HepG2 (cell line): ENCODE measurements around the gene ODC1. TPM values are rescaled to one million over a fixed set of nuclear protein-coding genes. Genes with fewer than 3 reads are reported as not detected.

Source experiments
- ATAC-seq: fragments of 200-7000 bp; cut with Tn5 transposase; 3 replicates; pipeline ENCODE4 v1.9.1; 2020; ENCODE audit warnings: mild to moderate bottlenecking, moderate library complexity
- BruUV-seq: library from RNA; stranded (reverse); fragments of 400-500 nt; replicated peaks from 2 replicates; lab custom pipeline; 2021; lab: Mats Ljungman, UMichigan
- CTCF ChIA-PET: fragments of 300-600 bp; formaldehyde crosslinking; extraction: SDS; loops from one replicate; lab custom pipeline; 2021; ENCODE audit warnings: low total read pairs, inconsistent platforms, low intra/inter-chr PET ratio; lab: Yijun Ruan, JAX
- POLR2A ChIA-PET: fragments of 350-600 bp; sonication (Branson Sonifier 250); formaldehyde crosslinking; loops from one replicate; lab custom pipeline; 2020; ENCODE audit warnings: antibody characterized with exemption, inconsistent platforms; lab: Yijun Ruan, JAX
- DNase-seq: peaks from one replicate; pipeline ENCODE4 v3.0.0-alpha.2; 2015; ENCODE audit warnings: low spot score
- FAIRE-seq: peaks from 3 replicates; lab custom pipeline; 2011; peaks lifted over from hg19 to GRCh38; lab: Jason Lieb, UNC
- H2AFZ ChIP-seq: one replicate; pipeline ENCODE4 v1.6.1; 2011; ENCODE audit warnings: low read length, inconsistent platforms
- H3K27ac ChIP-seq: fragments of 300-600 bp; 3 replicates; pipeline ENCODE4 v1.8.0; 2011; ENCODE audit warnings: mixed run types, mild to moderate bottlenecking, mixed read lengths, low read length, inconsistent platforms; ENCODE audit not compliant: insufficient read depth; ENCODE audit errors: extremely low read length
- H3K27me3 ChIP-seq, 2 experiments: fragments of 200-600 bp in 1 of 2; 2 replicates in 1 of 2; 3 replicates in 1 of 2; pipeline versions ENCODE4 v1.6.0 to v1.8.0; 2011; ENCODE audit warnings: low read length in 2 of 2, mild to moderate bottlenecking in 2 of 2, moderate library complexity in 2 of 2, inconsistent platforms in 1 of 2; ENCODE audit not compliant: insufficient read depth in 2 of 2, control insufficient read depth in 1 of 2
- H3K36me3 ChIP-seq, 2 experiments: fragments of 200-600 bp in 1 of 2; replicated peaks in 1 of 2; 2 replicates in 1 of 2; 3 replicates in 1 of 2; pipeline versions ENCODE4 v1.5.1 to v1.8.0; 2011; ENCODE audit warnings: low read length in 2 of 2, inconsistent platforms in 1 of 2; ENCODE audit not compliant: insufficient read depth in 2 of 2, control insufficient read depth in 1 of 2
- H3K4me1 ChIP-seq: 2 replicates; pipeline ENCODE4 v1.5.1; 2012; ENCODE audit warnings: low read length, inconsistent platforms; ENCODE audit not compliant: insufficient read depth
- H3K4me2 ChIP-seq: 2 replicates; pipeline ENCODE4 v1.6.0; 2011; ENCODE audit warnings: low read depth, low read length, inconsistent platforms
- H3K4me3 ChIP-seq, 3 experiments: fragments of 200-600 bp in 1 of 3; sonication (generic), shearing (Covaris generic) in 1 of 3; replicated peaks in 1 of 3; 2 replicates each; pipeline ENCODE4 v1.5.1; 2011 to 2016; ENCODE audit warnings: low read length in 3 of 3, inconsistent platforms in 2 of 3, low read depth in 2 of 3, mild to moderate bottlenecking in 2 of 3, control low read depth in 1 of 3, mixed read lengths in 1 of 3; ENCODE audit not compliant: insufficient read depth in 1 of 3
- H3K79me2 ChIP-seq: one replicate; pipeline ENCODE4 v1.6.1; 2011; ENCODE audit warnings: low read length, inconsistent platforms; ENCODE audit not compliant: insufficient read depth
- H3K9ac ChIP-seq: 2 replicates; pipeline ENCODE4 v1.6.0; 2011; ENCODE audit warnings: mild to moderate bottlenecking, low read depth, low read length, inconsistent platforms; ENCODE audit not compliant: insufficient read depth
- H3K9me3 ChIP-seq: 2 replicates; pipeline ENCODE4 v1.5.1; 2012; ENCODE audit warnings: mild to moderate bottlenecking, low read length
- H4K20me1 ChIP-seq: 2 replicates; pipeline ENCODE4 v1.6.0; 2011; ENCODE audit warnings: inconsistent platforms, mild to moderate bottlenecking, low read length, moderate library complexity; ENCODE audit not compliant: insufficient read depth
- CBX2 ChIP-seq, 2 experiments: fragments of 200-600 bp in 1 of 2; sonication (generic); formaldehyde crosslinking in 1 of 2; IDR thresholded peaks; 2 replicates each; pipeline versions ENCODE4 v1.7.0 to v1.8.1; 2018 to 2022; ENCODE audit warnings: low read depth in 2 of 2, low read length in 1 of 2, mild to moderate bottlenecking in 1 of 2, missing genetic modification reagents in 1 of 2
- ELF1 ChIP-seq: sonication (generic); formaldehyde crosslinking; IDR thresholded peaks from 2 replicates; pipeline ENCODE4 v1.4.0; 2020; ENCODE audit warnings: missing genetic modification reagents
- HHEX ChIP-seq: IDR thresholded peaks from 2 replicates; pipeline ENCODE4 v1.6.1; 2016; ENCODE audit warnings: control low read depth
- MAFK ChIP-seq, 2 experiments: IDR thresholded peaks in 1 of 2; conservative IDR thresholded peaks in 1 of 2; 2 replicates each; pipeline ENCODE4 v1.6.1; 2011; ENCODE audit warnings: improper control_type of control experiment in 2 of 2, low read length in 2 of 2
- MTERF4 ChIP-seq: sonication (generic); formaldehyde crosslinking; IDR thresholded peaks from 2 replicates; pipeline ENCODE4 v1.8.0; 2023; ENCODE audit warnings: mild to moderate bottlenecking, missing genetic modification reagents
- ZNF460 ChIP-seq: sonication (generic); formaldehyde crosslinking; IDR thresholded peaks from 2 replicates; pipeline ENCODE4 v1.5.1; 2020; ENCODE audit warnings: missing genetic modification reagents, mild to moderate bottlenecking, borderline replicate concordance
- WGBS: methylation state at CpG from one replicate; pipeline ENCODE4 v1.1.6; 2017; ENCODE audit warnings: low lambda C conversion rate; 5-methylcytosine and 5-hydroxymethylcytosine counted together
- in situ Hi-C: cut with HindIII; loops from 2 replicates; pipeline ENCODE4 v1.10.0; 2017; ENCODE audit warnings: low pct_unique_long_range_greater_than_20kb; ENCODE audit not compliant: extremely low pct_ligation_motif_present
- intact Hi-C: fragments of 100-400 bp; cut with micrococcal nuclease; formaldehyde crosslinking; loops from one replicate; pipeline ENCODE4 v1.10.0; 2022; ENCODE audit not compliant: unreplicated experiment
- polyA plus RNA-seq, 8 experiments: library from polyadenylated mRNA; depleted of rRNA in 3 of 8; stranded (reverse) in 7 of 8; unstranded in 1 of 8; fragments of >200 nt; fragmentation: Illumina TruSeq in 4 of 8; extraction: Trizol in 4 of 8; gene quantifications; 2 replicates each; pipeline versions ENCODE4 v1.2.1 to v1.2.3, GENCODE V29; 2011 to 2016; ENCODE audit warnings: low read depth in 4 of 8, missing spikeins in 1 of 8, mixed read lengths in 1 of 8; ENCODE audit not compliant: insufficient read depth in 1 of 8
- total RNA-seq, 5 experiments: library from RNA; depleted of rRNA; stranded (reverse); fragments of >200 nt; fragmentation: Illumina TruSeq; extraction: Trizol; gene quantifications; 2 replicates each; pipeline ENCODE4 v1.2.3, GENCODE V29; 2016; ENCODE audit warnings: low read depth in 1 of 5
- TF ChIP-seq, protein P1 (sequence below): sonication (generic); formaldehyde crosslinking; conservative IDR thresholded peaks from 2 replicates; pipeline ENCODE4 v1.4.0; 2020; ENCODE audit warnings: mild to moderate bottlenecking, missing genetic modification reagents, moderate library complexity

ODC1 gene
- total and polyA plus RNA-seq, 2 of the 13 experiments (the other 11 are each of a cell fraction or from before 2014, with no cell fraction given), result 142 to 371 TPM

DNA sequence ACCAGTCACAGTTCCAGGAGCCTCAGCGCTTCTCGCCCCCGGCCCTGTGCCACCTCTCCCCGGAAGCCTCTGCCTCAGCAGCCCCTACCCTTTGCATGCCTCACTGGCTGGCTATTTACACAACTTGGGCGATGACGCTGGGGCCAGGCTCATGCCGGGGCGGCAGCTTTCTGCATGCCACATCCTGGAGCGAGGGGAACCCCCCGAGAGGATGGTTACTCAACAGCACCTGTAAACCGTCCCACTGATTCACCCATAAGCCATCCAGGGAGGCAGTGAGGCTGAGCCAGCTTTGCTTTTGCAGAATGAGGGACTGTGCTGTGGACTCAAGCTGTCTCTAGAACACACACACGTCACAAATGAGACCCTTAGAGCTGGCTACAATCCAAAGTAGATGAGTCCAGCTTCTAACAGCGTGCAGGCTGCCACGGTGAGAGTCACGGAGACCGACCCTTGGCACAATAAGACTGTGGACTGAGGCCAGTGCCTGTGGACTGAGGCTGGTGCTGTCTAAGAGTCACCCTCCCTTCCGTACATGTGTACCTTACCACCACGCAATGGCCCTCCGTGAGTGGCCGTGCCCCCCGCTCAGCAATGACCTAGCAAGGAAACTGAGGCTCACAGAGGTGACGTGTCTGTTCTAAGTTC lies 45.6 kb upstream of the ODC1 start (continued):
- TF ChIP-seq, protein P1, sequence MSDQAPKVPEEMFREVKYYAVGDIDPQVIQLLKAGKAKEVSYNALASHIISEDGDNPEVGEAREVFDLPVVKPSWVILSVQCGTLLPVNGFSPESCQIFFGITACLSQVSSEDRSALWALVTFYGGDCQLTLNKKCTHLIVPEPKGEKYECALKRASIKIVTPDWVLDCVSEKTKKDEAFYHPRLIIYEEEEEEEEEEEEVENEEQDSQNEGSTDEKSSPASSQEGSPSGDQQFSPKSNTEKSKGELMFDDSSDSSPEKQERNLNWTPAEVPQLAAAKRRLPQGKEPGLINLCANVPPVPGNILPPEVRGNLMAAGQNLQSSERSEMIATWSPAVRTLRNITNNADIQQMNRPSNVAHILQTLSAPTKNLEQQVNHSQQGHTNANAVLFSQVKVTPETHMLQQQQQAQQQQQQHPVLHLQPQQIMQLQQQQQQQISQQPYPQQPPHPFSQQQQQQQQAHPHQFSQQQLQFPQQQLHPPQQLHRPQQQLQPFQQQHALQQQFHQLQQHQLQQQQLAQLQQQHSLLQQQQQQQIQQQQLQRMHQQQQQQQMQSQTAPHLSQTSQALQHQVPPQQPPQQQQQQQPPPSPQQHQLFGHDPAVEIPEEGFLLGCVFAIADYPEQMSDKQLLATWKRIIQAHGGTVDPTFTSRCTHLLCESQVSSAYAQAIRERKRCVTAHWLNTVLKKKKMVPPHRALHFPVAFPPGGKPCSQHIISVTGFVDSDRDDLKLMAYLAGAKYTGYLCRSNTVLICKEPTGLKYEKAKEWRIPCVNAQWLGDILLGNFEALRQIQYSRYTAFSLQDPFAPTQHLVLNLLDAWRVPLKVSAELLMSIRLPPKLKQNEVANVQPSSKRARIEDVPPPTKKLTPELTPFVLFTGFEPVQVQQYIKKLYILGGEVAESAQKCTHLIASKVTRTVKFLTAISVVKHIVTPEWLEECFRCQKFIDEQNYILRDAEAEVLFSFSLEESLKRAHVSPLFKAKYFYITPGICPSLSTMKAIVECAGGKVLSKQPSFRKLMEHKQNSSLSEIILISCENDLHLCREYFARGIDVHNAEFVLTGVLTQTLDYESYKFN (CRISPR knock-in tag), result peak; percentile 59
- TF ChIP-seq CBX2 (IDR thresholded peaks at IDR 0.05; ENCODE audit: low read depth, low read length) (no peak), CBX2 (CRISPR knock-in tag; IDR thresholded peaks at IDR 0.05; ENCODE audit: low read depth) (no peak), HHEX (CRISPR knock-in tag) (no peak), ELF1 (peak; percentile 68)
- TF ChIP-seq, all 625 proteins: peak for 77

- ATAC-seq, result no peak
- BruUV-seq, result no TSS peak
- 0 out of 2 replicates have a peak, but pooled peaks cover 4% of the 10 kb centered on the region for H3K9me3 ChIP-seq
- H3K4me2 ChIP-seq, result peak overlapping the region; percentile 11; the same call in 1 of the 2 replicates
- no peak overlapping the region for H3K4me3 ChIP-seq
- CTCF ChIA-PET, result no interaction called here
- TF ChIP-seq ZNF460 (CRISPR knock-in tag) (no peak), MAFK (conservative IDR thresholded peaks at IDR 0.05 in 1 of 2, IDR thresholded peaks at IDR 0.05 in 1 of 2; ENCODE audit: low read length in 2 of 2) (peak; percentile 54 to 67), MTERF4 (CRISPR knock-in tag) (0 out of 2 replicates have a peak, but pooled peaks have one; percentile 32)
- no peak overlapping the region for H2AFZ ChIP-seq
- FAIRE-seq, result no peak
- no peaks in the 10 kb centered on the region for H3K36me3 ChIP-seq
- H3K9ac ChIP-seq, result no peak overlapping the region
- no peaks in the 10 kb centered on the region for H3K79me2 ChIP-seq
- in situ Hi-C loops (no loop called here), intact Hi-C loops (no loop called here)
- H4K20me1 ChIP-seq, result no peaks in the 10 kb centered on the region
- no peak for DNase-seq
- H3K27me3 ChIP-seq, result peaks cover 21 to 83% of the 10 kb centered on the region in 2 experiments; a peak in 4 of 5 replicates
- no peak overlapping the region for H3K27ac ChIP-seq
- 41% methylated on average over 4 of the region's 5 CpGs for WGBS
- peaks cover 35% of the 10 kb centered on the region for H3K4me1 ChIP-seq
- POLR2A ChIA-PET, result interaction anchor here (0.7 to 1.3 kb wide), 2 partner anchors 32 to 43 kb away, joined by 3 to 4 read pairs; no protein-coding TSS in a partner anchor
These were observed 45.0 kb upstream of the ODC1 start for GRCh38 chr2:10493075-10493633.
